Endothelial cell of umbilical vein (primary cell): ENCODE results near the gene NAALAD2.
"Not testable (repeated sequence)": the region's sequence is repeated elsewhere in the genome, so short reads cannot be mapped to it uniquely, and the experiment has no call there.

Experiments
- CTCF ChIP-seq, 2 donors: IDR thresholded peaks; 1 replicate in 1 of 2; 2 replicates in 1 of 2; pipeline ENCODE4 v1.5.1; 2011; ENCODE audit warnings: low read length in 2 of 2, mild to moderate bottlenecking in 2 of 2, moderate library complexity in 2 of 2, control low read depth in 1 of 2, inconsistent platforms in 1 of 2, low read depth in 1 of 2; ENCODE audit not compliant: insufficient read depth in 1 of 2; ENCODE audit errors: extremely low read depth in 1 of 2
- EZH2 ChIP-seq: IDR thresholded peaks from 2 replicates; pipeline ENCODE4 v1.6.1; 2012; ENCODE audit warnings: borderline replicate concordance, low read depth, mild to moderate bottlenecking, moderate library complexity, low read length, inconsistent platforms; ENCODE audit not compliant: severe bottlenecking
- POLR2A ChIP-seq: IDR thresholded peaks from 2 replicates; pipeline ENCODE4 v1.6.1; 2012; ENCODE audit warnings: low read depth, mild to moderate bottlenecking, control low read depth, low read length
- POLR2AphosphoS5 ChIP-seq: IDR thresholded peaks from 2 replicates; pipeline ENCODE4 v1.6.1; 2012; ENCODE audit warnings: low read depth, mild to moderate bottlenecking, control low read depth, low read length, moderate library complexity; ENCODE audit not compliant: insufficient read depth

GRCh38 chr11:90166982-90167573 lies 32.6 kb downstream of the NAALAD2 start:
- not testable (repeated sequence) for TF ChIP-seq POLR2A; CTCF (IDR thresholded peaks at IDR 0.05; ENCODE audit: extremely low read depth in 1 of 2, insufficient read depth in 1 of 2, low read depth in 1 of 2, low read length in 2 of 2); POLR2AphosphoS5; EZH2
